Endothelial cell of umbilical vein (primary cell): ENCODE data around the gene RET. TPM values are rescaled to one million over a fixed set of nuclear protein-coding genes. Genes with fewer than 3 reads are reported as not detected.

Experiments
- BruUV-seq: library from RNA; stranded (reverse); fragments of 400-500 nt; replicated peaks from 2 replicates; lab custom pipeline; 2021; lab: Mats Ljungman, UMichigan
- CTCF ChIA-PET: fragments of 300-600, 350-600 bp; sonication (Branson Sonifier 250); formaldehyde crosslinking; loops from one replicate; lab custom pipeline; 2021; ENCODE audit warnings: antibody characterized with exemption, inconsistent platforms; lab: Charles Lee
- POLR2A ChIA-PET: fragments of 300-600, 350-600 bp; sonication (Branson Sonifier 250); formaldehyde crosslinking; loops from one replicate; lab custom pipeline; 2021; ENCODE audit warnings: antibody characterized with exemption, inconsistent platforms; lab: Charles Lee
- DNase-seq: peaks from one replicate; pipeline ENCODE4 v3.0.0-alpha.2; 2011; ENCODE audit warnings: low read depth, low spot score
- FAIRE-seq: peaks from 2 replicates; lab custom pipeline; 2011; peaks lifted over from hg19 to GRCh38; lab: Jason Lieb, UNC
- H2AFZ ChIP-seq: 2 replicates; pipeline ENCODE4 v1.6.0; 2012; ENCODE audit warnings: low read depth, low read length, control low read depth, inconsistent platforms
- H3K27ac ChIP-seq: 2 replicates; pipeline ENCODE4 v1.5.1; 2011; ENCODE audit warnings: low read depth, mild to moderate bottlenecking, control low read depth, low read length, moderate library complexity; ENCODE audit not compliant: insufficient read depth
- H3K27me3 ChIP-seq, 2 experiments: 2 replicates each; pipeline versions ENCODE4 v1.6.0 to v1.6.1; 2011; ENCODE audit warnings: low read length in 2 of 2, mixed read lengths in 1 of 2; ENCODE audit not compliant: control insufficient read depth in 2 of 2, insufficient read depth in 2 of 2
- H3K36me3 ChIP-seq, 2 experiments: 2 replicates in 1 of 2; 3 replicates in 1 of 2; pipeline ENCODE4 v1.5.1; 2011; ENCODE audit warnings: low read length in 2 of 2, mild to moderate bottlenecking in 1 of 2, moderate library complexity in 1 of 2; ENCODE audit not compliant: control insufficient read depth in 2 of 2, insufficient read depth in 2 of 2; ENCODE audit errors: extremely low read depth in 1 of 2
- H3K4me1 ChIP-seq: 3 replicates; pipeline ENCODE4 v1.5.1; 2011; ENCODE audit warnings: mild to moderate bottlenecking, low read length; ENCODE audit not compliant: control insufficient read depth, insufficient read depth; ENCODE audit errors: extremely low read depth
- H3K4me2 ChIP-seq: 2 replicates; pipeline ENCODE4 v1.6.1; 2011; ENCODE audit warnings: low read length, control low read depth, mixed read lengths; ENCODE audit not compliant: insufficient read depth
- H3K4me3 ChIP-seq, 3 experiments: fragments of 200-600 bp in 1 of 3; sonication (generic), shearing (Covaris generic) in 1 of 3; replicated peaks in 1 of 3; 2 replicates each; pipeline ENCODE4 v1.5.1; 2011 to 2016; ENCODE audit warnings: control low read depth in 3 of 3, low read length in 3 of 3, mild to moderate bottlenecking in 2 of 3, inconsistent platforms in 1 of 3, low read depth in 1 of 3, moderate library complexity in 1 of 3; ENCODE audit not compliant: insufficient read depth in 1 of 3
- H3K79me2 ChIP-seq: 2 replicates; pipeline ENCODE4 v1.6.0; 2012; ENCODE audit warnings: low read length, inconsistent platforms; ENCODE audit not compliant: control insufficient read depth, insufficient read depth
- H3K9ac ChIP-seq: replicated peaks from 2 replicates; pipeline ENCODE3; 2011; ENCODE audit warnings: low read length, control low read depth; ENCODE audit not compliant: insufficient read depth; ENCODE audit errors: extremely low read depth
- H3K9me1 ChIP-seq: replicated peaks from 3 replicates; pipeline ENCODE4 v1.6.0; 2011; ENCODE audit warnings: mild to moderate bottlenecking, low read length; ENCODE audit not compliant: control insufficient read depth, insufficient read depth; ENCODE audit errors: extremely low read depth
- H3K9me3 ChIP-seq: replicated peaks from 2 replicates; pipeline ENCODE4 v1.5.1; 2012; ENCODE audit warnings: low read length, inconsistent platforms; ENCODE audit not compliant: control insufficient read depth, insufficient read depth
- H4K20me1 ChIP-seq: replicated peaks from 2 replicates; pipeline ENCODE3; 2011; ENCODE audit warnings: mild to moderate bottlenecking, low read length; ENCODE audit not compliant: control insufficient read depth, insufficient read depth; ENCODE audit errors: extremely low read depth
- EZH2 ChIP-seq: IDR thresholded peaks from 2 replicates; pipeline ENCODE4 v1.6.1; 2012; ENCODE audit warnings: borderline replicate concordance, low read depth, mild to moderate bottlenecking, moderate library complexity, low read length, inconsistent platforms; ENCODE audit not compliant: severe bottlenecking
- FOS ChIP-seq: IDR thresholded peaks from 2 replicates; pipeline ENCODE4 v1.6.1; 2011; ENCODE audit warnings: mild to moderate bottlenecking, low read length, moderate library complexity, borderline replicate concordance; ENCODE audit not compliant: insufficient read depth
- GATA2 ChIP-seq: IDR thresholded peaks from 2 replicates; pipeline ENCODE4 v1.7.0; 2011; ENCODE audit warnings: low read depth, mild to moderate bottlenecking, moderate library complexity, mixed read lengths, low read length; ENCODE audit not compliant: insufficient read length, insufficient read depth
- JUN ChIP-seq: IDR thresholded peaks from 2 replicates; pipeline ENCODE4 v1.6.1; 2011; ENCODE audit warnings: borderline replicate concordance, low read depth; ENCODE audit not compliant: insufficient read length, insufficient read depth
- MYC ChIP-seq: IDR thresholded peaks from one replicate; pipeline ENCODE4 v1.6.1; 2011; ENCODE audit warnings: mild to moderate bottlenecking, low read depth, low read length
- POLR2A ChIP-seq: IDR thresholded peaks from 2 replicates; pipeline ENCODE4 v1.6.1; 2012; ENCODE audit warnings: low read depth, mild to moderate bottlenecking, control low read depth, low read length
- POLR2AphosphoS5 ChIP-seq: IDR thresholded peaks from 2 replicates; pipeline ENCODE4 v1.6.1; 2012; ENCODE audit warnings: low read depth, mild to moderate bottlenecking, control low read depth, low read length, moderate library complexity; ENCODE audit not compliant: insufficient read depth
- dilution Hi-C: fragments of 300-500 bp; cut with MboI; formaldehyde crosslinking; loops from one replicate; pipeline ENCODE4 v1.15.0; 2019; ENCODE audit warnings: low sequenced_read_pairs; ENCODE audit not compliant: extremely low pct_ligation_motif_present
- intact Hi-C: fragments of 100-400 bp; cut with micrococcal nuclease; formaldehyde crosslinking; loops from one replicate; pipeline ENCODE4 v1.10.0; 2022
- polyA plus RNA-seq, 4 experiments: library from polyadenylated mRNA; depleted of rRNA in 3 of 4; stranded (reverse) in 3 of 4; unstranded in 1 of 4; fragments of >200 nt; gene quantifications; 2 replicates each; pipeline versions ENCODE4 v1.2.1 to v1.2.3, GENCODE V29; 2011 to 2012; ENCODE audit warnings: missing spikeins in 1 of 4
- total RNA-seq: library from RNA; stranded (reverse); gene quantifications from 2 replicates; pipeline ENCODE4 v1.2.3, GENCODE V29; 2021
- TF ChIP-seq, protein P1 (sequence below): IDR thresholded peaks from 2 replicates; pipeline ENCODE4 v1.6.1; 2011; ENCODE audit not compliant: insufficient read depth, insufficient read length
- TF ChIP-seq, protein P2 (sequence below), 2 donors: IDR thresholded peaks; 1 replicate in 1 of 2; 2 replicates in 1 of 2; pipeline ENCODE4 v1.5.1; 2011; ENCODE audit warnings: low read length in 2 of 2, mild to moderate bottlenecking in 2 of 2, moderate library complexity in 2 of 2, control low read depth in 1 of 2, inconsistent platforms in 1 of 2, low read depth in 1 of 2; ENCODE audit not compliant: insufficient read depth in 1 of 2; ENCODE audit errors: extremely low read depth in 1 of 2

RET gene
- total and polyA plus RNA-seq, 2 donors (not counting 3 experiments of a cell fraction or from before 2014, with no cell fraction given), result 0.04 to 0.22 TPM

- ChIA-PET CTCF (no interaction called here), POLR2A (no interaction called here)
- TF ChIP-seq FOS (no peak), POLR2AphosphoS5 (no peak), POLR2A (no peak), GATA2 (no peak), EZH2 (no peak), JUN (no peak), MYC (no peak)
- TF ChIP-seq, protein P1, sequence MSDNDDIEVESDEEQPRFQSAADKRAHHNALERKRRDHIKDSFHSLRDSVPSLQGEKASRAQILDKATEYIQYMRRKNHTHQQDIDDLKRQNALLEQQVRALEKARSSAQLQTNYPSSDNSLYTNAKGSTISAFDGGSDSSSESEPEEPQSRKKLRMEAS, result no peak
- TF ChIP-seq, protein P2, sequence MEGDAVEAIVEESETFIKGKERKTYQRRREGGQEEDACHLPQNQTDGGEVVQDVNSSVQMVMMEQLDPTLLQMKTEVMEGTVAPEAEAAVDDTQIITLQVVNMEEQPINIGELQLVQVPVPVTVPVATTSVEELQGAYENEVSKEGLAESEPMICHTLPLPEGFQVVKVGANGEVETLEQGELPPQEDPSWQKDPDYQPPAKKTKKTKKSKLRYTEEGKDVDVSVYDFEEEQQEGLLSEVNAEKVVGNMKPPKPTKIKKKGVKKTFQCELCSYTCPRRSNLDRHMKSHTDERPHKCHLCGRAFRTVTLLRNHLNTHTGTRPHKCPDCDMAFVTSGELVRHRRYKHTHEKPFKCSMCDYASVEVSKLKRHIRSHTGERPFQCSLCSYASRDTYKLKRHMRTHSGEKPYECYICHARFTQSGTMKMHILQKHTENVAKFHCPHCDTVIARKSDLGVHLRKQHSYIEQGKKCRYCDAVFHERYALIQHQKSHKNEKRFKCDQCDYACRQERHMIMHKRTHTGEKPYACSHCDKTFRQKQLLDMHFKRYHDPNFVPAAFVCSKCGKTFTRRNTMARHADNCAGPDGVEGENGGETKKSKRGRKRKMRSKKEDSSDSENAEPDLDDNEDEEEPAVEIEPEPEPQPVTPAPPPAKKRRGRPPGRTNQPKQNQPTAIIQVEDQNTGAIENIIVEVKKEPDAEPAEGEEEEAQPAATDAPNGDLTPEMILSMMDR (IDR thresholded peaks at IDR 0.05; ENCODE audit: extremely low read depth in 1 of 2, insufficient read depth in 1 of 2, low read depth in 1 of 2, low read length in 2 of 2), result no peak
- H3K9ac ChIP-seq, result no peak overlapping the region
- dilution Hi-C loops (no loop called here), intact Hi-C loops (no loop called here)
- no peaks in the 10 kb centered on the region for H3K9me1 ChIP-seq
- no peak overlapping the region for H3K27ac ChIP-seq
- H3K9me3 ChIP-seq, result no peaks in the 10 kb centered on the region
- no peak overlapping the region for H3K4me2 ChIP-seq
- no peaks in the 10 kb centered on the region for H3K4me1 ChIP-seq
- no peak overlapping the region for H3K4me3 ChIP-seq
- no peaks in the 10 kb centered on the region for H3K36me3 ChIP-seq
- DNase-seq (no peak), FAIRE-seq (no peak)
- H3K79me2 ChIP-seq, result no peaks in the 10 kb centered on the region
- H3K27me3 ChIP-seq, result no peaks in the 10 kb centered on the region
- BruUV-seq, result no TSS peak
- no peak overlapping the region for H2AFZ ChIP-seq
- no peaks in the 10 kb centered on the region for H4K20me1 ChIP-seq
These were observed 45.2 kb downstream of the RET start for GRCh38 chr10:43122096-43122495.
